Naive thymus-derived CD8-positive, alpha-beta T cell (primary cell): ENCODE results near the gene LTO1. TPM values are rescaled to one million over a fixed set of nuclear protein-coding genes. Genes with fewer than 3 reads are reported as not detected.

Source experiments
- ATAC-seq, 2 donors: fragments of 150-1000 bp; cut with Tn5 transposase in 1 of 2; sonication (Bioruptor Pico), chemical (Tn5 transposase) in 1 of 2; 1 replicate in 1 of 2; 2 replicates in 1 of 2; pipeline ENCODE4 v1.10.0; 2021; ENCODE audit warnings: mild to moderate bottlenecking in 2 of 2, moderate library complexity in 2 of 2
- POLR2A ChIA-PET: fragments of 350-600 bp; sonication (Branson Sonifier 250); formaldehyde crosslinking; loops from one replicate; lab custom pipeline; 2021; ENCODE audit warnings: antibody characterized with exemption; lab: Charles Lee
- DNase-seq, 10 donors: peaks; one replicate each; pipeline versions ENCODE4 v3.0.0 to v3.0.0-alpha.2; 2020 to 2022
- H3K27ac Mint-ChIP-seq, 10 donors: one replicate each; pipeline ENCODE4 v1.8.0; 2020 to 2022; ENCODE audit warnings: mild to moderate bottlenecking in 10 of 10, mixed read lengths in 10 of 10, moderate library complexity in 4 of 10, inconsistent platforms in 1 of 10
- H3K27me3 Mint-ChIP-seq, 5 donors: one replicate each; pipeline ENCODE4 v1.8.0; 2021 to 2022; ENCODE audit warnings: mixed read lengths in 5 of 5
- H3K36me3 Mint-ChIP-seq, 3 donors: one replicate each; pipeline ENCODE4 v1.8.0; 2020 to 2022; ENCODE audit warnings: mixed read lengths in 3 of 3, mild to moderate bottlenecking in 2 of 3, inconsistent platforms in 1 of 3
- H3K4me1 Mint-ChIP-seq, 4 donors: one replicate each; pipeline ENCODE4 v1.8.0; 2021 to 2022; ENCODE audit warnings: mixed read lengths in 4 of 4
- H3K4me3 Mint-ChIP-seq, 10 donors: one replicate each; pipeline ENCODE4 v1.8.0; 2020 to 2022; ENCODE audit warnings: mild to moderate bottlenecking in 10 of 10, mixed read lengths in 10 of 10, moderate library complexity in 6 of 10, inconsistent platforms in 1 of 10
- H3K9me3 Mint-ChIP-seq, 9 donors: one replicate each; pipeline ENCODE4 v1.8.0; 2020 to 2022; ENCODE audit warnings: mixed read lengths in 9 of 9, mild to moderate bottlenecking in 3 of 9, inconsistent platforms in 1 of 9, moderate library complexity in 1 of 9
- polyA plus RNA-seq, 3 donors: library from polyadenylated mRNA; unstranded; fragments of 300-500 nt; fragmentation: Illumina TruSeq; gene quantifications; one replicate each; pipeline ENCODE4 v1.2.3, GENCODE V29; 2021
- total RNA-seq, 8 experiments: library from RNA in 2 of 8; stranded (reverse) in 2 of 8; gene quantifications; one replicate each; pipeline ENCODE4 v1.2.3 and lab custom pipeline; 2021 to 2026

The LTO1 gene
- total RNA-seq (10 to 100 TPM; 75.0 to 77.8 TPM), polyA plus RNA-seq (10 to 100 TPM; 12.5 to 14.5 (median 13.1) TPM), total RNA-seq (lab: John Stamatoyannopoulos, UW) (24.3 to 50.3 (median 32.7) reads per million in 6 experiments)

GRCh38 chr11:69674886-69675714 lies at the start of gene LTO1:
TSS of gene LTO1 (minus strand) at chr11:69675353. CDS start at chr11:69675239, 114 bp downstream.
- POLR2A ChIA-PET = interaction anchor here (0.9 to 1.9 kb wide), 7 partner anchors 9 to 576 kb away, joined by 3 to 12 read pairs (median 4); partner anchors contain the start of gene FADD
- H3K36me3 Mint-ChIP-seq = peaks cover 0 to 29% (median 0%) of the 10 kb centered on the region in 3 donors
- DNase-seq = peak; percentile 88 to 97 (median 94)
- H3K4me1 Mint-ChIP-seq = peaks cover 17 to 37% (median 34%) of the 10 kb centered on the region in 4 donors
- peak; percentile 93 to 94 for ATAC-seq
- H3K27me3 Mint-ChIP-seq = no peaks in the 10 kb centered on the region
- peak within 1 kb of the TSS; percentile 92 to 97 (median 96) for H3K4me3 Mint-ChIP-seq
- peak within 1 kb of the TSS; percentile 84 to 97 (median 96) for H3K27ac Mint-ChIP-seq
- H3K9me3 Mint-ChIP-seq = no peaks in the 10 kb centered on the region

GRCh38 chr11:69721745-69722144 lies 46.6 kb upstream of the LTO1 start:
- ATAC-seq (no peak), DNase-seq (no peak)
- Mint-ChIP-seq H3K9me3 (no peaks in the 10 kb centered on the region), H3K27ac (no peak overlapping the region), H3K4me3 (no peak overlapping the region), H3K27me3 (peaks cover 21 to 77% (median 48%) of the 10 kb centered on the region in 5 donors), H3K4me1 (peaks cover 0 to 2% (median 0%) of the 10 kb centered on the region in 4 donors), H3K36me3 (no peaks in the 10 kb centered on the region)
- POLR2A ChIA-PET = no interaction called here

GRCh38 chr11:69721106-69721505 lies 46.0 kb upstream of the LTO1 start:
- Mint-ChIP-seq H3K4me1 (peaks cover 0 to 2% (median under 1%) of the 10 kb centered on the region in 4 donors), H3K4me3 (no peak overlapping the region), H3K27ac (no peak overlapping the region), H3K9me3 (no peaks in the 10 kb centered on the region), H3K27me3 (peaks cover 21 to 71% (median 48%) of the 10 kb centered on the region in 5 donors), H3K36me3 (no peaks in the 10 kb centered on the region)
- POLR2A ChIA-PET = no interaction called here
- ATAC-seq (no peak), DNase-seq (no peak)

- Mint-ChIP-seq H3K4me1 (peaks cover 0 to 2% (median under 1%) of the 10 kb centered on the region in 4 donors), H3K36me3 (no peaks in the 10 kb centered on the region), H3K9me3 (no peaks in the 10 kb centered on the region), H3K4me3 (no peak overlapping the region), H3K27me3 (peaks cover 13 to 57% (median 42%) of the 10 kb centered on the region in 5 donors), H3K27ac (no peak overlapping the region)
- ATAC-seq (no peak), DNase-seq (no peak)
- POLR2A ChIA-PET = no interaction called here
These were observed 43.8 kb upstream of the LTO1 start for GRCh38 chr11:69718912-69719311.

GRCh38 chr11:69718147-69718546 lies 43.0 kb upstream of the LTO1 start:
- no peaks in the 10 kb centered on the region for H3K36me3 Mint-ChIP-seq
- ATAC-seq (no peak), DNase-seq (no peak)
- peaks cover 0 to 2% (median under 1%) of the 10 kb centered on the region in 4 donors for H3K4me1 Mint-ChIP-seq
- peaks cover 0 to under 1% (median 0%) of the 10 kb centered on the region in 9 donors for H3K9me3 Mint-ChIP-seq
- H3K27me3 Mint-ChIP-seq = peaks cover 10 to 53% (median 42%) of the 10 kb centered on the region in 5 donors
- H3K4me3 Mint-ChIP-seq = no peak overlapping the region
- POLR2A ChIA-PET = no interaction called here
- H3K27ac Mint-ChIP-seq = peak overlapping the region in 1 of 10 donors; percentile 81

- Mint-ChIP-seq H3K36me3 (peaks cover 0 to 3% (median 0%) of the 10 kb centered on the region in 3 donors), H3K4me1 (peaks cover 3 to 6% (median 4%) of the 10 kb centered on the region in 4 donors), H3K9me3 (peaks cover 0 to 9% (median 3%) of the 10 kb centered on the region in 9 donors), H3K27ac (peak overlapping the region in 1 of 10 donors; percentile 81), H3K27me3 (peaks cover 8 to 50% (median 33%) of the 10 kb centered on the region in 5 donors), H3K4me3 (no peak overlapping the region)
- DNase-seq (no peak), ATAC-seq (no peak)
- POLR2A ChIA-PET = no interaction called here
These were observed 42.0 kb upstream of the LTO1 start for GRCh38 chr11:69716891-69717747.

- no peak overlapping the region for H3K27ac Mint-ChIP-seq
- ATAC-seq = no peak
- no peak overlapping the region for H3K4me3 Mint-ChIP-seq
- no peak for DNase-seq
- peaks cover 0 to 6% (median 0%) of the 10 kb centered on the region in 3 donors for H3K36me3 Mint-ChIP-seq
- POLR2A ChIA-PET = no interaction called here
- peaks cover 9 to 14% (median 12%) of the 10 kb centered on the region in 4 donors for H3K4me1 Mint-ChIP-seq
- peaks cover 7 to 49% (median 28%) of the 10 kb centered on the region in 5 donors for H3K27me3 Mint-ChIP-seq
- peaks cover 0 to 14% (median 4%) of the 10 kb centered on the region in 9 donors for H3K9me3 Mint-ChIP-seq
These were observed 40.9 kb upstream of the LTO1 start for GRCh38 chr11:69716099-69716498.

- no peak overlapping the region for H3K4me3 Mint-ChIP-seq
- H3K9me3 Mint-ChIP-seq = peaks cover 0 to 14% (median 4%) of the 10 kb centered on the region in 9 donors
- DNase-seq (no peak), ATAC-seq (no peak)
- peaks cover 9 to 15% (median 12%) of the 10 kb centered on the region in 4 donors for H3K4me1 Mint-ChIP-seq
- H3K36me3 Mint-ChIP-seq = peaks cover 0 to 6% (median 0%) of the 10 kb centered on the region in 3 donors
- peaks cover 5 to 44% (median 25%) of the 10 kb centered on the region in 5 donors for H3K27me3 Mint-ChIP-seq
- no peak overlapping the region for H3K27ac Mint-ChIP-seq
- POLR2A ChIA-PET = no interaction called here
These were observed 40.3 kb upstream of the LTO1 start for GRCh38 chr11:69715446-69715845.

- peak in 6 of 10 donors; percentile 1 to 46 (median 21) for DNase-seq
- H3K4me1 Mint-ChIP-seq = peaks cover 10 to 15% (median 11%) of the 10 kb centered on the region in 4 donors
- peaks cover 0 to 14% (median 4%) of the 10 kb centered on the region in 9 donors for H3K9me3 Mint-ChIP-seq
- H3K27ac Mint-ChIP-seq = peak overlapping the region in 8 of 10 donors; percentile 56 to 87 (median 73)
- peaks cover 8 to 18% (median 8%) of the 10 kb centered on the region in 5 donors for H3K27me3 Mint-ChIP-seq
- H3K4me3 Mint-ChIP-seq = peak overlapping the region; percentile 54 to 84 (median 72)
- POLR2A ChIA-PET = no interaction called here
- peaks cover 0 to 6% (median 1%) of the 10 kb centered on the region in 3 donors for H3K36me3 Mint-ChIP-seq
- ATAC-seq = peak; percentile 25 to 87
These were observed 37.0 kb upstream of the LTO1 start for GRCh38 chr11:69711822-69712801.

- DNase-seq (no peak), ATAC-seq (no peak)
- Mint-ChIP-seq H3K9me3 (peaks cover 0 to 14% (median 4%) of the 10 kb centered on the region in 9 donors), H3K27ac (no peak overlapping the region), H3K4me1 (peaks cover 12 to 17% (median 15%) of the 10 kb centered on the region in 4 donors), H3K27me3 (peaks cover 11 to 31% (median 25%) of the 10 kb centered on the region in 5 donors), H3K36me3 (peaks cover 0 to 6% (median 1%) of the 10 kb centered on the region in 3 donors), H3K4me3 (no peak overlapping the region)
- POLR2A ChIA-PET = no interaction called here
These were observed 33.7 kb upstream of the LTO1 start for GRCh38 chr11:69708736-69709401.

GRCh38 chr11:69707176-69707575 lies 32.0 kb upstream of the LTO1 start:
- H3K9me3 Mint-ChIP-seq = peaks cover 0 to 5% (median 2%) of the 10 kb centered on the region in 9 donors
- ATAC-seq (no peak), DNase-seq (no peak)
- peaks cover 0 to 3% (median 1%) of the 10 kb centered on the region in 3 donors for H3K36me3 Mint-ChIP-seq
- peak overlapping the region in 1 of 10 donors; percentile 9 for H3K4me3 Mint-ChIP-seq
- POLR2A ChIA-PET = no interaction called here
- H3K27me3 Mint-ChIP-seq = peaks cover 12 to 34% (median 25%) of the 10 kb centered on the region in 5 donors
- H3K4me1 Mint-ChIP-seq = peaks cover 10 to 21% (median 17%) of the 10 kb centered on the region in 4 donors
- H3K27ac Mint-ChIP-seq = no peak overlapping the region
